CD4-positive, alpha-beta T cell treated with Interleukin-15 for 4 hours (primary cell): ENCODE results near the gene FAM180A.

Source experiments
- DNase-seq: peaks from one replicate; pipeline ENCODE4 v3.0.0-alpha.2; 2020; ENCODE audit warnings: low spot score

The FAM180A gene

GRCh38 chr7:135771051-135771450, 22.4 kb upstream of the FAM180A start:
- no peak for DNase-seq

GRCh38 chr7:135770139-135770710, 21.6 kb upstream of the FAM180A start:
- DNase-seq: no peak

GRCh38 chr7:135769005-135769802, 20.6 kb upstream of the FAM180A start:
- DNase-seq: no peak

GRCh38 chr7:135768467-135768866, 19.9 kb upstream of the FAM180A start:
- DNase-seq: no peak

- DNase-seq: no peak
Observed at GRCh38 chr7:135768064-135768463, 19.5 kb upstream of the FAM180A start.

GRCh38 chr7:135763261-135763660, 14.6 kb upstream of the FAM180A start:
- DNase-seq: no peak

- no peak for DNase-seq
Observed at GRCh38 chr7:135761751-135762488, 13.3 kb upstream of the FAM180A start.

- DNase-seq: no peak
Observed at GRCh38 chr7:135759532-135759931, 10.9 kb upstream of the FAM180A start.

GRCh38 chr7:135758531-135758932, 9.9 kb upstream of the FAM180A start:
- DNase-seq: no peak

GRCh38 chr7:135757719-135758411, 9.3 kb upstream of the FAM180A start:
- DNase-seq: no peak

- no peak for DNase-seq
Observed at GRCh38 chr7:135756191-135756590, 7.6 kb upstream of the FAM180A start.

GRCh38 chr7:135755351-135755753, 6.7 kb upstream of the FAM180A start:
- DNase-seq: no peak

- no peak for DNase-seq
Observed at GRCh38 chr7:135753616-135754413, 5.2 kb upstream of the FAM180A start.

- no peak for DNase-seq
Observed at GRCh38 chr7:135747366-135747765, 1.2 kb downstream of the FAM180A start.

GRCh38 chr7:135745703-135746312, 2.8 kb downstream of the FAM180A start:
- no peak for DNase-seq

GRCh38 chr7:135744938-135745702, 3.5 kb downstream of the FAM180A start:
- no peak for DNase-seq

GRCh38 chr7:135743907-135744731, 4.5 kb downstream of the FAM180A start:
- no peak for DNase-seq

- DNase-seq: no peak
Observed at GRCh38 chr7:135742371-135742770, 6.2 kb downstream of the FAM180A start.

GRCh38 chr7:135741905-135742304, 6.7 kb downstream of the FAM180A start:
- no peak for DNase-seq

- DNase-seq: no peak
Observed at GRCh38 chr7:135740889-135741288, 7.7 kb downstream of the FAM180A start.
